GM21529 (cell line): ENCODE data around the gene DSE.

ENCODE experiments used
- ATAC-seq: cut with Tn5 transposase; IDR thresholded peaks from one replicate; pipeline ENCODE4 v1.9.1; 2021; ENCODE audit not compliant: unreplicated experiment

Gene DSE

GRCh38 chr6:116386581-116387299 lies 16.0 kb downstream of the DSE start:
- ATAC-seq: peak; percentile 39

DNA sequence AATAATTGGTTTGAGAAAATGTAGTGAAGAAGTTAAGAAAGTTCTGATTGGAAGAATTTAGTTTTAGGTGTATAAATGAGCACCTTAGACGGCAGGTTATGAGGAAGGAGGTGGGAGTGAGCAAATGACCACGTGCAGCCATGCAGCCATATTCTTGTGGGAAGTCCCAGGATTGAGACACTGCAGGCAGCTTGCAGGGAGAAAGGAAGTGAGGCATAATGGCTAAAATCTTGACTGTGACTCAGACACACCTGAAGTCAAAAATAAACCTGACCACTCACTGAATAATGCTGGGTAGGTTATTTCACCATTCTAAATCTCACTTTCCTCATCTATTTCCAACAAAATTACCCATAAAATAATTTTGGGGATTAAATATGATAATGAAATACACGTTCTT lies 16.6 kb downstream of the DSE start:
- ATAC-seq: peak; percentile 59

- no peak for ATAC-seq
These were observed 18.2 kb downstream of the DSE start for GRCh38 chr6:116388924-116389323.

GRCh38 chr6:116389357-116389756 lies 18.6 kb downstream of the DSE start:
- ATAC-seq: no peak

DNA sequence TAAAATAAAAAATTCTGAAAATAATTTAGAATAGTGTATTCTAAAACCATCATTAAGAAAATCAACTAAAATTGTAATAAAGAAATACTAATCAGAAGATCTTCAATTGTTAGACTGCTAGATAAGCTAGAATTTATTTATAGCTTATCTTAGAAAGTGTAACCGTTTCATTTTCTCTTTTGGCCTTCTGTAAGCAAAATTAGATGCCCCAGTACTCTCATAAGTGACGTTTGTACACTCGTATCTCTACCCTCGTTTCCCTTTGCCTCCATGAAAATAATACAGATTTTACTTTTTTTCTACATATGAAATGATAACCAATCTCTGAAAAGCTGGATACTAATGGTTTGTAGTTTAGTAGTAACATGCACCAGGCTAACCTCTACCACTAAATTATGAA lies 19.8 kb downstream of the DSE start:
- peak; percentile 49 for ATAC-seq

GRCh38 chr6:116392132-116393013 lies 21.6 kb downstream of the DSE start:
- peak; percentile 31 for ATAC-seq

DNA sequence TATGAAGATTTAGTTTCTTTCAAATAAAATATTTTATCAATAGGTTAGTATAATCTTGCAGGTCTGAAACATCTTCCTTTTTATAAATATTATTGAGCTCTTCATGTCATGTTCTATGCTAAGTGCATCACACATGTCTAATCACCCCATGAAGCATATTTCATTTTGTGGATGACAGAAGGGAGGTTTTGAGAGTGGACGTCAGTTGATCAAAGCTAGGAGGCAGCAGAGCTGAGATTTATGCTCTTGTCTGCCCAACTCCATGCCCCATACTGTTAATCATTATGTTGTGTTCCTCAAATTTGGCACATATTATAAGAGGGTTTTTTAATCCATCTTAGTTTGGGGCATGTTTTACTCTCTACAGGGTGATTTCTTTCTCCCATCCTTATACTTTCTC lies 22.7 kb downstream of the DSE start:
- peak; percentile 32 for ATAC-seq

DNA sequence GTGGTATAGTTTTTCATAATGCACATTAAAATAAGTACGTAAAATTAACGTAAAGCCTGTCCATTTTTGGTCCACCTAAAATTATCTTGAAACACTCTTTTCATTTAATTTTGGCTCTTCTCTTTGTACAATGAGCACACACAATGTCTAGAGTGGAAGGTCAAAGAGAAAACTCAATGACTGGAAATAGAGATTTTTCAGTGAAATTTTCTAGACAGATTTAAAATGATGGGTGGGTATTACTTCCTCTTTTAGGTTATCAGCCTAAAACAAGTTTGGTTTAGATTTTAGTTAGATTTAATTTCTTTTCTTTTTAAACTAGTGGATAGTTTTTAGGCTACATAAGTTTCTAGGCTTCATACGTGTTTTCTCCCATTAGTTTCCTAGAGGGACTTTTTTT lies 24.9 kb downstream of the DSE start:
- ATAC-seq: peak; percentile 30

- ATAC-seq: no peak
These were observed 25.7 kb downstream of the DSE start for GRCh38 chr6:116396441-116396840.

- no peak for ATAC-seq
These were observed 27.2 kb downstream of the DSE start for GRCh38 chr6:116397914-116398313.

DNA sequence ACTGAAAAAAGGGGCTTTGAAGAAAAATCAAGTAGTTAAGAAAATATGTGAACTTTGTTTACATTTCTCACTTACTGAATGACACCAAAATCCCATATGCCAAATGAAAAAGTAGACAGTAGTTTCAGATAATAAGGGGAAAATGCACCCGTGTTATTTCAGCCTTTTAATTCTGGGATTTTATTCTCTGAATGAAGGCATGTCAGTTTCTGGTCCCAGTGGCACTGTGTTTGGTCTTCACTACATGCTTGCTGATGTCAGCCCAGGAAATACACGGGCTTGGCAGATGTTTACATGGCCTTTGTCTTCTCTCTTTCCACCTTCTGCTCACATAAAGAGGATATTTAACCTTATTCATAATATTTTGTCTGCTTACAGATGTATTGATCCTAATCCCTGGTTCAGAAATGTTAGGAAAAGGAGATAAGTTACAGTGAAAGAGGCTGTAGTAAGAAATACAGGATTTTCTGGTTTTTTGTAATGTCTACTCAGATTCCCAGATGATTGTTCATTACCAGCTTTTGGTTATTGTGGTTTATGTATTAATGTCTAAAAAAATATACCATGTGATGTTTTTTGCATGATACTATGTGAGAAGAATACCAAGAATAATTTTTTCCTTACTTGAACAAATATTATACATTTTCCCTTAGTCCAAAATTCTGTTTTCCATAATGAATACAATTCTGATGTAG lies 27.7 kb downstream of the DSE start:
- ATAC-seq: no peak

DNA sequence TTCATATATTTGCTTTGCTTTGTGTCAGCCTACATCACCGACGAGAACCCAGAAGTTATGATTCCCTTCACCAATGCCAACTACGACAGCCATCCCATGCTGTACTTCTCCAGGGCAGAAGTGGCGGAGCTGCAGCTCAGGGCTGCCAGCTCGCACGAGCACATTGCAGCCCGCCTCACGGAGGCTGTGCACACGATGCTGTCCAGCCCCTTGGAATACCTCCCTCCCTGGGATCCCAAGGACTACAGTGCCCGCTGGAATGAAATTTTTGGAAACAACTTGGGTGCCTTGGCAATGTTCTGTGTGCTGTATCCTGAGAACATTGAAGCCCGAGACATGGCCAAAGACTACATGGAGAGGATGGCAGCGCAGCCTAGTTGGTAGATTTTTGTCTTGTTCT lies 28.5 kb downstream of the DSE start:
- ATAC-seq: no peak

DNA sequence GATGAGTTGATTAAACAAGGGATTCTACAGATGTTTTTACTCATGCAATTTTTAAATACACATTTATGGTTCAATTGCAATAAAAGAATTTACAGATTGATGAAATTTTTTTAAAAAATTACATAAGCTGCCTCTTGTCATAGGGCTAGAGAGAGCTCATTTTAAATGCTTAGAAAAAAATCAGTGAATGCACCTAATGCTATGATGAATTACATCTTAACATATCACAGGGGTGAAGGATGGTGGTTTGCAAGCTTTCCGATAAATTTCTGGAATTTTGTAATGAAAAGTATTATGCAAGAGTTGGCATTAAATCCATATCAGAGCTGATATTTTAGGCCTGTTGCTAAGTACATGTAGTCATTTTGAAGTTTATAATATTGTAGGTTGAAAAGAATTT lies 29.6 kb downstream of the DSE start:
- no peak for ATAC-seq

GRCh38 chr6:116402108-116402937 lies 31.6 kb downstream of the DSE start:
- ATAC-seq: no peak

GRCh38 chr6:116403205-116403604 lies 32.5 kb downstream of the DSE start:
- no peak for ATAC-seq

GRCh38 chr6:116404696-116405095 lies 33.9 kb downstream of the DSE start:
- ATAC-seq: no peak

DNA sequence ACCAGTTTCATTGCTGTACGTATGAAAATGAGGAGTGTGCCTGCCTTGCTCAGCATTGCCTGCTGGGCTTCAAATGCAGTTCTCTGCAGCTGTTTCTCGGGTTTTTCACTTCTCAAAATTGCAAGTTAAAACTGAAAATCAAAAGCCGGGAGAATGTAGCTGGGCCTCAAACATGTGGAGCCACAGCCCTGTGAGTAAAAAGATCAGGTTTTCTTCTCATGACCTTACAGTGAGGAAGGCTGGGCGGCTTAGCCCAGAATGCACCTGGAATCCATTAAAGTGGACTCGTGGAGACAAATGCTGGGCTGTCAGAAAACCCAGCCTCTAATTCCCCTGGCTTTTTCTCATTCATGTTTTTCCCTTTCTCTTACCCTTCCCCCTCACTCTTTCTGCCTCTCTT lies 34.4 kb downstream of the DSE start:
- peak; percentile 64 for ATAC-seq

DNA sequence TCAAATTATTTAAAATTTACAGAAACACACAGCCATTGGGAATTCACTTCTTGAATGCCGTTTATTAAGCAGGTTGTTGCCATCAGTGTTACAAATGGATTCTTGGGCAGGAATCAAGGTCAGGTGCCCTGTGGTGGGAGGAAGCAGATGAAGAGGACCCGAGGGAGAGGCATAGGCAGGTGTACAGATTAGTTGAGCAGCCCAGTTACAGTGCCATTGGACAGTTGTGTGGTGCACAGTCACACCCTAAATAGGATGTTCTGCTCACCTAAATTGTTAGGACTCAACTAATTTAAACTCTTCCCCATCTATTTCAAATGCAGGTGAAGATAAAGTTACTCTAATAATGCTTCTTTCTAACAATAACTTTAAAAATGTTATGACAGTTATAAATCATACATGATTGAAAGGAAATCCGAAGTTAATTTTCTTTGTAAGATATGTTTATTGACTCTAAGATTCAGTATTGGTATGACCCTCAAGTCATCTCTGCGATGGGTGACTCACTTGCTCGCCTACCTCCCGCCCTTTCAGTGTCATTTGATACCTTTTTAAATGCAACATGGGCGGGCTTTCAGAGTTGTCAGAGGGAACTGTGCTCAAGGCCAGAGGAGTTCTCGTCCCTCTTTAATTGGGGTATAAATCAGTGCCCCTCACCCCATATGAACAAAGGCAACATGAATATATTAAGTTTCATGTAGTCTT lies 35.1 kb downstream of the DSE start:
- no peak for ATAC-seq

DNA sequence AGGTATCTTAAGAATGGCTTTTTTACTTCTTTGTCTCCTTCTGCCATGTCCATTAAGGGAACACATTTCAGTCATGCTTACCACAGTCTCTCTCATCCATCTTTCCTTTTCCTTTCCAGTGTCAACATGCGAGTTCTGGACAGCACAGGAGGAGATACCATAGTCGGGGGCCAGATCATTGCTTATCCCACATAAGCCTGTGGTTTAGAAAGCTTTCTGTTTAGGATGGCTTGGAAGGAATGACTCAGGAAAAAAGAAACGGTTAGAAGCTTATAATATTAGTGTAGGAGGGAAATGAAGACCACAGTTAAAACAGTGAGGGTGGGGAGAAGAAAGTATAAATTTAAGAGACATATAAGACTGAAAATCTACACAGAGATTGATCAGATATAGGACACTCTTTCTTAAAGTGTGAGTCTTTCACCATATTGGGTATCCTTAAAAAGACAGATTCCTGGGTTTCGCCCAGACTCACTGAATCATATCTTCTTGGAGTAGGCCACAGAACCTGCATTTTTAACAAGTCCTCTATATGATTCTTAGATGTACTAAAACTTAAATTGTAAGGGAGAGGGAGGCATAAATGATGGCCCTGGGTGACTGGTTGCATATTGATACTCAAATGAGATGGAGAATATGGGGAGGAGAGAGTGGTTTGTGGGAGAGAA lies 36.1 kb downstream of the DSE start:
- no peak for ATAC-seq

GRCh38 chr6:116408491-116408890 lies 37.7 kb downstream of the DSE start:
- ATAC-seq: peak; percentile 36
